T-cell (primary cell): ENCODE data around the gene TAOK3. TPM values are rescaled to one million over a fixed set of nuclear protein-coding genes. Genes with fewer than 3 reads are reported as not detected.

Experiments
- ATAC-seq, 4 experiments: fragments of 200-7000 bp in 3 of 4; fragments of 150-1000 bp in 1 of 4; cut with Tn5 transposase; replicated peaks in 1 of 4; 1 replicate in 3 of 4; 2 replicates in 1 of 4; pipeline ENCODE4 v1.10.0; 2021; ENCODE audit warnings: moderate library complexity in 3 of 4, mild to moderate bottlenecking in 2 of 4, moderate number of reproducible peaks in 1 of 4
- CTCF ChIA-PET, 2 donors: fragments of 300-600 bp; sonication (Branson Sonifier 250); formaldehyde crosslinking; loops; one replicate each; lab custom pipeline; 2022; ENCODE audit warnings: antibody characterized with exemption in 2 of 2; lab: Charles Lee
- POLR2A ChIA-PET, 2 donors: fragments of 300-600 bp; sonication (Branson Sonifier 250); formaldehyde crosslinking; loops; one replicate each; lab custom pipeline; 2022; ENCODE audit warnings: antibody characterized with exemption in 2 of 2; lab: Charles Lee
- DNase-seq, 35 experiments: peaks; one replicate each; pipeline versions ENCODE4 v3.0.0 to v3.0.0-alpha.2; 2013 to 2023
- H3K27ac ChIP-seq: one replicate; pipeline ENCODE4 v1.5.1; 2013; ENCODE audit warnings: low read length
- H3K27me3 ChIP-seq, 2 experiments: replicated peaks in 1 of 2; 1 replicate in 1 of 2; 2 replicates in 1 of 2; pipeline versions ENCODE4 v1.6.1 to v1.7.0; 2013; ENCODE audit warnings: low read length in 1 of 2, mixed read lengths in 1 of 2; ENCODE audit not compliant: control insufficient read depth in 2 of 2, insufficient read depth in 2 of 2; ENCODE audit errors: extremely low read depth in 1 of 2
- H3K36me3 ChIP-seq, 2 donors: 1 replicate in 1 of 2; 2 replicates in 1 of 2; pipeline versions ENCODE4 v1.6.1 to v1.7.0; 2013; ENCODE audit warnings: low read length in 1 of 2; ENCODE audit not compliant: control insufficient read depth in 2 of 2, insufficient read depth in 1 of 2; ENCODE audit errors: extremely low read depth in 1 of 2
- H3K4me1 ChIP-seq, 2 experiments: 1 replicate in 1 of 2; 2 replicates in 1 of 2; pipeline versions ENCODE4 v1.6.1 to v1.7.0; 2013; ENCODE audit warnings: low read length in 2 of 2, mixed read lengths in 1 of 2; ENCODE audit not compliant: insufficient read depth in 2 of 2, control insufficient read depth in 1 of 2; ENCODE audit errors: extremely low read depth in 1 of 2
- H3K4me3 ChIP-seq, 2 donors: 1 replicate in 1 of 2; 2 replicates in 1 of 2; pipeline versions ENCODE4 v1.5.1 to v1.7.0; 2013; ENCODE audit warnings: mild to moderate bottlenecking in 2 of 2, low read length in 1 of 2, moderate library complexity in 1 of 2; ENCODE audit not compliant: control insufficient read depth in 1 of 2; ENCODE audit errors: extremely low read depth in 1 of 2
- H3K9me3 ChIP-seq: 2 replicates; pipeline ENCODE4 v1.7.0; 2013
- H3K27ac Mint-ChIP-seq, 2 donors: one replicate each; pipeline ENCODE4 v1.8.0; 2020 to 2021; ENCODE audit warnings: mild to moderate bottlenecking in 2 of 2, mixed read lengths in 2 of 2
- H3K27me3 Mint-ChIP-seq, 2 donors: one replicate each; pipeline ENCODE4 v1.8.0; 2021 to 2022; ENCODE audit warnings: mixed read lengths in 2 of 2
- H3K36me3 Mint-ChIP-seq: one replicate; pipeline ENCODE4 v1.8.0; 2021; ENCODE audit warnings: mixed read lengths
- H3K4me1 Mint-ChIP-seq, 3 donors: one replicate each; pipeline ENCODE4 v1.8.0; 2020 to 2022; ENCODE audit warnings: mixed read lengths in 3 of 3, mild to moderate bottlenecking in 1 of 3
- H3K4me3 Mint-ChIP-seq, 3 donors: one replicate each; pipeline ENCODE4 v1.8.0; 2020 to 2022; ENCODE audit warnings: mild to moderate bottlenecking in 3 of 3, mixed read lengths in 3 of 3, moderate library complexity in 3 of 3
- H3K9me3 Mint-ChIP-seq, 3 donors: one replicate each; pipeline ENCODE4 v1.8.0; 2020 to 2022; ENCODE audit warnings: mixed read lengths in 3 of 3
- WGBS: methylation state at CpG from one replicate; pipeline ENCODE4 v1.1.5; 2013; ENCODE audit warnings: missing lambda C conversion rate; ENCODE audit not compliant: insufficient coverage; 5-methylcytosine and 5-hydroxymethylcytosine counted together
- total RNA-seq, 35 experiments: library from RNA in 6 of 35; stranded (reverse) in 6 of 35; fragments of 120-200 nt in 1 of 35; gene quantifications; one replicate each; pipeline versions ENCODE4 v1.2.1 to v1.2.4 and lab custom pipeline; 2013 to 2026

TAOK3 gene
- total RNA-seq, 5 donors from 2014 or later (not counting 1 experiment from before 2014, with no cell fraction given), result 58.7 to 93.6 (median 67.4) TPM

- ChIA-PET POLR2A (no interaction called here), CTCF (no interaction called here)
- H3K9me3 ChIP-seq, result no peaks in the 10 kb centered on the region
- no peaks in the 10 kb centered on the region for H3K27me3 ChIP-seq
- H3K4me3 ChIP-seq, result no peak overlapping the region
- H3K4me1 ChIP-seq, result no peaks in the 10 kb centered on the region
- no peaks in the 10 kb centered on the region for H3K9me3 Mint-ChIP-seq
- DNase-seq, result no peak
- no peak overlapping the region for H3K27ac ChIP-seq
- H3K36me3 Mint-ChIP-seq, result peaks cover 32% of the 10 kb centered on the region
- H3K27ac Mint-ChIP-seq, result no peak overlapping the region
- ATAC-seq, result no peak
- no peaks in the 10 kb centered on the region for H3K27me3 Mint-ChIP-seq
- no peak overlapping the region for H3K4me3 Mint-ChIP-seq
- 100% methylated on average over 1 of the region's 5 CpGs for WGBS
- peaks cover 0 to 10% of the 10 kb centered on the region in 2 donors for H3K36me3 ChIP-seq
- peaks cover 0 to 2% (median 0%) of the 10 kb centered on the region in 3 donors for H3K4me1 Mint-ChIP-seq
Measured at GRCh38 chr12:118219106-118219505, 153.6 kb downstream of the TAOK3 start.

DNA sequence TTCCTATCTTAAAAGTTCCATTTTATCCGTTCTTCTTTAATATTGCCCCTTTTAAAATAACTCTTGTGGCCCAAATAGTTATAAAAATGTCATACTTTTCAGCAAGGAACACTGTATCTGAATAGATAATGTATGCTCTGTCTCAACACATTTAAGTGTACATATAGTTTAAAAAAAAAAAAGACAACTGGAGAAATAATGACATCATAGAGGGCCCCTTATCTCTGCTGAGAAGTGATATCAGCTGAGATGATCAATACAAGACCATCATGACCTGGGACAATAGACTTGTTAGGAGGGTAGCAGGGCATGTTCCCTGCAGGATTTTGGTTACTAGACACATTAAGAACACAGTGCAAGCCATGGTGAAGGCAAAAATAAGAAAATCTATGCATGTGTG, 159.3 kb downstream of the TAOK3 start:
- H3K27ac Mint-ChIP-seq, result no peak overlapping the region
- Histone ChIP-seq H3K4me3 (no peak overlapping the region), H3K27ac (no peak overlapping the region), H3K4me1 (no peaks in the 10 kb centered on the region), H3K27me3 (no peaks in the 10 kb centered on the region), H3K36me3 (peaks cover 0 to 43% of the 10 kb centered on the region in 2 donors), H3K9me3 (no peaks in the 10 kb centered on the region)
- no peak for DNase-seq
- H3K4me1 Mint-ChIP-seq, result no peaks in the 10 kb centered on the region
- ChIA-PET POLR2A (no interaction called here), CTCF (interaction anchor here in 1 of 2 donors (0.8 kb wide), 1 partner anchor 76 kb away, joined by 6 read pairs; no protein-coding TSS in a partner anchor)
- H3K36me3 Mint-ChIP-seq, result peaks cover 49% of the 10 kb centered on the region
- WGBS, result no CpG with 5 or more reads among the region's 1 CpG
- no peaks in the 10 kb centered on the region for H3K9me3 Mint-ChIP-seq
- H3K27me3 Mint-ChIP-seq, result no peaks in the 10 kb centered on the region
- ATAC-seq, result no peak
- no peak overlapping the region for H3K4me3 Mint-ChIP-seq

DNA sequence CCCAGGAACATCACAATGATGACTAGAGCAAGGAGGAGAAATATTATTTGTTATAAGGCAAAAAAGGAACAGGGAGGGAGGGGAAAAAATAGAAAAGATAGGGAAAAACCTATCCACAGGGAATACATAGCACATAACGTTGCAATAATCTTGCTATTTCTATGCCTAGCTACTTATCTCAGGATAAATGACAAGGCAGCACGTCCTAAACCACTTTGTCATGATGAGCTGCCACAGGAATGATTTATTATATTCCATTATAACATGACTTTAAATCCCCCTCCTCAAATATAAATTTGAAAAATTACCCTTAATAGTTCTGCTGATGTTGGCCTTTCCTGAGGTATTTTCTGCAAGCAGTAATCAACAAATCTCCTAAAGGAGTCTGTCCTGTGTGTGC, 160.1 kb downstream of the TAOK3 start:
- Mint-ChIP-seq H3K27me3 (no peaks in the 10 kb centered on the region), H3K4me3 (no peak overlapping the region), H3K9me3 (no peaks in the 10 kb centered on the region), H3K4me1 (no peaks in the 10 kb centered on the region), H3K27ac (no peak overlapping the region), H3K36me3 (peaks cover 49% of the 10 kb centered on the region)
- CTCF ChIA-PET, result interaction anchor here in 1 of 2 donors (0.6 kb wide), 1 partner anchor 178 kb away, joined by 4 read pairs; no protein-coding TSS in a partner anchor
- POLR2A ChIA-PET, result no interaction called here
- no CpG with 5 or more reads among the region's 2 CpGs for WGBS
- Histone ChIP-seq H3K27me3 (no peaks in the 10 kb centered on the region), H3K27ac (no peak overlapping the region), H3K4me1 (no peaks in the 10 kb centered on the region), H3K4me3 (no peak overlapping the region), H3K36me3 (peaks cover 0 to 46% of the 10 kb centered on the region in 2 donors), H3K9me3 (no peaks in the 10 kb centered on the region)
- ATAC-seq, result no peak
- no peak for DNase-seq

DNA sequence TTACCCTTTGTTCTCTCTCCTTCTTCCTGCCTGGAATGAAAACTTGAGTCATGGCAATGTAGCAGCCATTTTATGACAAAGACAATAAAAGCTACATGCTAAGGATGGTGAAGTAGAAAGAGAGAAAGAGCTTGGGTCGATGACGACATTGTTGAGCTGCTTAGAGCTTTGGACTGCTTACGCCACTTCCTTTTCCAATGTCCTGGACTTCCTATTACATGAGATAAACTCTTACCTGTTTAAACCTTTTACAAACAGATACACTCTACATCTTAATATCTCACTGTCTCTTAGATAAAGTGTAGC, 166.6 kb downstream of the TAOK3 start:
- Histone ChIP-seq H3K36me3 (peaks cover 3 to 29% of the 10 kb centered on the region in 2 donors), H3K9me3 (no peaks in the 10 kb centered on the region), H3K4me3 (no peak overlapping the region), H3K4me1 (no peaks in the 10 kb centered on the region), H3K27ac (no peak overlapping the region), H3K27me3 (no peaks in the 10 kb centered on the region)
- H3K9me3 Mint-ChIP-seq, result no peaks in the 10 kb centered on the region
- ChIA-PET POLR2A (no interaction called here), CTCF (interaction anchor here in 1 of 2 donors (0.6 kb wide), 1 partner anchor 15 kb away, joined by 4 read pairs; no protein-coding TSS in a partner anchor)
- ATAC-seq (no peak), DNase-seq (no peak)
- WGBS, result no CpG with 5 or more reads among the region's 3 CpGs
- H3K27me3 Mint-ChIP-seq, result no peaks in the 10 kb centered on the region
- peak overlapping the region in 1 of 2 donors; percentile 58 for H3K27ac Mint-ChIP-seq
- peaks cover 27% of the 10 kb centered on the region for H3K36me3 Mint-ChIP-seq
- H3K4me1 Mint-ChIP-seq, result no peaks in the 10 kb centered on the region
- H3K4me3 Mint-ChIP-seq, result no peak overlapping the region

- no peaks in the 10 kb centered on the region for H3K4me1 ChIP-seq
- Mint-ChIP-seq H3K27ac (no peak overlapping the region), H3K9me3 (no peaks in the 10 kb centered on the region), H3K36me3 (peaks cover 37% of the 10 kb centered on the region), H3K4me3 (no peak overlapping the region), H3K4me1 (peaks cover 0 to 6% (median 0%) of the 10 kb centered on the region in 3 donors), H3K27me3 (no peaks in the 10 kb centered on the region)
- no peaks in the 10 kb centered on the region for H3K27me3 ChIP-seq
- WGBS, result no CpG with 5 or more reads among the region's 6 CpGs
- ATAC-seq, result no peak
- CTCF ChIA-PET, result interaction anchor here in 1 of 2 donors (0.6 kb wide), 1 partner anchor 25 kb away, joined by 3 read pairs; no protein-coding TSS in a partner anchor
- POLR2A ChIA-PET, result no interaction called here
- no peak overlapping the region for H3K27ac ChIP-seq
- H3K9me3 ChIP-seq, result no peaks in the 10 kb centered on the region
- H3K4me3 ChIP-seq, result no peak overlapping the region
- DNase-seq, result no peak
- H3K36me3 ChIP-seq, result peaks cover 4 to 59% of the 10 kb centered on the region in 2 donors
Measured at GRCh38 chr12:118193958-118194357, 178.7 kb downstream of the TAOK3 start.

DNA sequence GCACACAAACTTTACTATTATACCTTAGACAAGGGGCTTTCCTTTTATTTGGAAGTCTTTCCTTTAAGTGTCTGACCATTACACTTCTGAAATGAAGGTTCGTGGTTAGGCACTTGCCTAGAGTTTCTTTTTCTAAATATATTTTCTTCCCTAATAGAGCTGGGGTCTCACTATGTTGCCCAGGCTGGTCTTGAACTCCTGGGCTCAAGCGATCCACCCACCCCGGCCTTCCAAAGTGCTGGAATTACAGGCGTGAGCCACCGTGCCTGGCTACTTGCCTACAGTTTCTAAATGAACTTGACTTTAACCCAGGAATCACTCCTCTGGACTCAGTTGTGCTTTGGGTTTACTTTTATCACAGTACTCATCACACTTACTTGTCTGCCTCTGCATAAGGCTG, 179.2 kb downstream of the TAOK3 start:
- peaks cover 36% of the 10 kb centered on the region for H3K36me3 Mint-ChIP-seq
- H3K27ac ChIP-seq, result no peak overlapping the region
- peaks cover 4 to 59% of the 10 kb centered on the region in 2 donors for H3K36me3 ChIP-seq
- ChIA-PET CTCF (interaction anchor here in 1 of 2 donors (0.7 kb wide), 1 partner anchor 257 kb away, joined by 3 read pairs; no protein-coding TSS in a partner anchor), POLR2A (interaction anchor here in 1 of 2 donors (0.8 kb wide), 1 partner anchor 9 kb away, joined by 6 read pairs; no protein-coding TSS in a partner anchor)
- H3K27me3 ChIP-seq, result no peaks in the 10 kb centered on the region
- peaks cover 0 to 6% (median 0%) of the 10 kb centered on the region in 3 donors for H3K4me1 Mint-ChIP-seq
- 96% methylated on average over 4 of the region's 5 CpGs for WGBS
- no peaks in the 10 kb centered on the region for H3K9me3 ChIP-seq
- no peak for DNase-seq
- H3K4me1 ChIP-seq, result no peaks in the 10 kb centered on the region
- H3K4me3 Mint-ChIP-seq, result no peak overlapping the region
- no peaks in the 10 kb centered on the region for H3K9me3 Mint-ChIP-seq
- H3K27me3 Mint-ChIP-seq, result no peaks in the 10 kb centered on the region
- no peak overlapping the region for H3K4me3 ChIP-seq
- no peak for ATAC-seq
- no peak overlapping the region for H3K27ac Mint-ChIP-seq
